ENCODE results near the gene FAM53A. TPM values are rescaled to one million over a fixed set of nuclear protein-coding genes. Genes with fewer than 3 reads are reported as not detected.

Gene FAM53A
- total and polyA plus RNA-seq, 2 of the 13 experiments (the other 11 are each of a cell fraction or from before 2014, with no cell fraction given), result 0.48 to 1.1 TPM

GRCh38 chr4:1674682-1675081 is 9.4 kb downstream of the FAM53A start (continued):
- no peak for TF ChIP-seq RFX5 (IDR thresholded peaks at IDR 0.05; ENCODE audit: low read depth, low read length)
- TF ChIP-seq MAX (IDR thresholded peaks at IDR 0.05), result no peak
- no peak for TF ChIP-seq ZSCAN9 (CRISPR knock-in tag; IDR thresholded peaks at IDR 0.05; ENCODE audit: borderline replicate concordance)
- no peak for TF ChIP-seq NCOA5 (CRISPR knock-in tag; IDR thresholded peaks at IDR 0.05)
- no peak for TF ChIP-seq TCF12 (IDR thresholded peaks at IDR 0.05)
- no peak for TF ChIP-seq TCF12 (CRISPR knock-in tag; IDR thresholded peaks at IDR 0.05)

GRCh38 chr4:1673671-1674070 is 10.4 kb downstream of the FAM53A start:
- ATAC-seq (no peak), DNase-seq (ENCODE audit: low spot score) (no peak), FAIRE-seq (no peak)
- H3K36me3 ChIP-seq (replicated peaks in 1 of 2; ENCODE audit: control insufficient read depth in 1 of 2, insufficient read depth in 2 of 2, low read length in 2 of 2), result no peaks in the 10 kb centered on the region
- H3K27me3 ChIP-seq (ENCODE audit: control insufficient read depth in 1 of 2, insufficient read depth in 2 of 2, low read length in 2 of 2), result peaks cover under 1 to 17% of the 10 kb centered on the region in 2 experiments; a peak in 2 of 5 replicates
- intact Hi-C loops (cut with micrococcal nuclease; ENCODE audit: unreplicated experiment) (no loop called here), in situ Hi-C loops (cut with HindIII; ENCODE audit: extremely low pct_ligation_motif_present, low pct_unique_long_range_greater_than_20kb) (no loop called here)
- WGBS (ENCODE audit: low lambda C conversion rate), result 69% methylated on average over 15 of the region's 20 CpGs
- H3K27ac ChIP-seq (ENCODE audit: extremely low read length, insufficient read depth, low read length), result no peak overlapping the region
- no peak for TF ChIP-seq ZNF781 (CRISPR knock-in tag; IDR thresholded peaks at IDR 0.05; ENCODE audit: borderline replicate concordance, not compliant biosample characterization)
- no peak for TF ChIP-seq RXRA (CRISPR knock-in tag; IDR thresholded peaks at IDR 0.05)
- no peak for TF ChIP-seq ZNF431 (CRISPR knock-in tag; IDR thresholded peaks at IDR 0.05; ENCODE audit: borderline replicate concordance, low read depth)
- TF ChIP-seq MYNN (CRISPR knock-in tag; IDR thresholded peaks at IDR 0.05; ENCODE audit: low read depth), result no peak
- no peak for TF ChIP-seq SMARCE1 (IDR thresholded peaks at IDR 0.05; ENCODE audit: borderline replicate concordance)
- TF ChIP-seq ZBTB49 (CRISPR knock-in tag; IDR thresholded peaks at IDR 0.05; ENCODE audit: borderline replicate concordance), result no peak
- no peak for TF ChIP-seq SIX4 (CRISPR knock-in tag; IDR thresholded peaks at IDR 0.05)
- no peak for TF ChIP-seq POGK (CRISPR knock-in tag; conservative IDR thresholded peaks at IDR 0.05)
- TF ChIP-seq HNRNPUL1 (IDR thresholded peaks at IDR 0.05; ENCODE audit: low read depth, low read length), result no peak
- no peak for TF ChIP-seq THYN1 (CRISPR knock-in tag; IDR thresholded peaks at IDR 0.05; ENCODE audit: borderline replicate concordance, low read depth)
- no peak for TF ChIP-seq ZNF704 (CRISPR knock-in tag; IDR thresholded peaks at IDR 0.05; ENCODE audit: borderline replicate concordance)
- TF ChIP-seq POGZ (CRISPR knock-in tag; IDR thresholded peaks at IDR 0.05), result no peak
- TF ChIP-seq MATR3 (CRISPR knock-in tag; IDR thresholded peaks at IDR 0.05), result no peak
- H3K79me2 ChIP-seq (ENCODE audit: insufficient read depth, low read length), result no peaks in the 10 kb centered on the region
- no peaks in the 10 kb centered on the region for H4K20me1 ChIP-seq (ENCODE audit: insufficient read depth, low read length)
- H3K4me1 ChIP-seq (ENCODE audit: insufficient read depth, low read length), result peaks cover 18% of the 10 kb centered on the region
- POLR2A ChIA-PET, result no interaction called here
- no peak overlapping the region for H2AFZ ChIP-seq (ENCODE audit: low read length)
- no peak overlapping the region for H3K4me2 ChIP-seq (ENCODE audit: low read depth, low read length)
- no peak overlapping the region for H3K4me3 ChIP-seq (replicated peaks in 1 of 3; ENCODE audit: insufficient read depth in 1 of 3, low read depth in 2 of 3, low read length in 3 of 3)
- H3K9me3 ChIP-seq (ENCODE audit: low read length), result no peaks in the 10 kb centered on the region
- no TSS peak for BruUV-seq (replicated peaks)
- CTCF ChIA-PET (ENCODE audit: low intra/inter-chr PET ratio, low total read pairs), result no interaction called here
- H3K9ac ChIP-seq (ENCODE audit: insufficient read depth, low read depth, low read length), result no peak overlapping the region

Data from HepG2 (cell line).